GM19452 (cell line): ENCODE data around the gene DYNC2H1.
A peak's percentile ranks its signal among the peaks of the same experiment; 100 is the strongest.

Experiments used
- ATAC-seq: cut with Tn5 transposase; IDR thresholded peaks from one replicate; pipeline ENCODE4 v1.9.1; 2021; ENCODE audit not compliant: unreplicated experiment

Gene DYNC2H1

DNA sequence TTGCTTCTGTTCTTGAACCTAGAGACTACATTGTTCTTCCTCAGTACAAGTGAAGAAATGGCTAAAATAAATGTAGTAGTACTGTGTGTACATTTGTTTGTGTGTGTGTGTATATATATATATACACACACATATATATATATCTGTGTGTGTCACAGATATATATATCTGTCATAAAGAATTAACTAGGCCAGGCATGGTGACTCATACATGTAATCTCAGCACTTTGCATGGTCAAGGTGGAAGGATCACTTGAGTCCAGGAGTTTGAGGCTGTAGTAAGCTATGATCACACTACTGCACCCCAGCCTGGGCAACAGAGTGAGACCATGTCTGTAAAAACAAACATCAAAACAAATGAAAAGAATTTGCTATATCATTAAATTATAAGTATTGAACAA is 164.8 kb downstream of the DYNC2H1 start:
- no peak for ATAC-seq

GRCh38 chr11:103279821-103280220 is 170.6 kb downstream of the DYNC2H1 start:
- no peak for ATAC-seq

- ATAC-seq: no peak
Measured at GRCh38 chr11:103281301-103281700, 172.1 kb downstream of the DYNC2H1 start.

DNA sequence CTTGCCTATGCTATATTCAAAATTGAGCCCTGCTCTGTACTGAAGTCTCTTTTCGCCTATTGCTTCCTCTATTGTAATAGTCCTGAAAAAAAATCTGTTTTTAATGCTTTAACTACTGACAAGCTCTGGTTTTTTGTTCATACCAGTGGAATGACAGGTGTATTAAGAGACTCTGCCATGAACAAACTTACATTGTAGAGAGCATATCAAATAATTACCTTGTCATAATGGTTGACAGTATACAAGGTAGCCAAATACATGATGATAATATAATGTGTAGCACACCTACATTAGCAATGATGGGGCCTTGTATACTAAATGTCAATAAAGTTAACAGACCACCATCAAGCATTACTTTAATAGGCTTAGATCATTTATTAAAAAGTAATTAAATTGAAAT is 175.0 kb downstream of the DYNC2H1 start:
- ATAC-seq: no peak

- no peak for ATAC-seq
Measured at GRCh38 chr11:103294516-103294915, 185.3 kb downstream of the DYNC2H1 start.

DNA sequence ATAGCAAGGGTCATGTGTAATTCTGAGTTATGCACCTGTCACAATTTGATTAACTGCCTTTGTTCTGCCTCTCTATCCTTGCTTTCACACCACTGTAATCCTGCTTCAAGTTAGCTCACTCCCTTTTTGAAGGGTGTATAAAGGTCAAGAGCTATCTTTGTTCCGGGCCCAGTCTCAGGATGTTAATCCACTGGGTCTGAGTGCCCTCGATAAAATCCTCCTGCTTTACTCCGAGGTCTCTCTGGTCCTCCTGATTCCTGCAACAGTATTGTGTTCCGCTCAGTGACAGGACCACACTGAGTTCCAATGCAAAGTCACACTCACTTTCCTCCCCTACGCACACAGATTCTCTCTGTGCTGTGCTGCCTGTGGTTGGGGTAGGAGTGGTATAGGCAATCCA is 186.5 kb downstream of the DYNC2H1 start:
- ATAC-seq: no peak

DNA sequence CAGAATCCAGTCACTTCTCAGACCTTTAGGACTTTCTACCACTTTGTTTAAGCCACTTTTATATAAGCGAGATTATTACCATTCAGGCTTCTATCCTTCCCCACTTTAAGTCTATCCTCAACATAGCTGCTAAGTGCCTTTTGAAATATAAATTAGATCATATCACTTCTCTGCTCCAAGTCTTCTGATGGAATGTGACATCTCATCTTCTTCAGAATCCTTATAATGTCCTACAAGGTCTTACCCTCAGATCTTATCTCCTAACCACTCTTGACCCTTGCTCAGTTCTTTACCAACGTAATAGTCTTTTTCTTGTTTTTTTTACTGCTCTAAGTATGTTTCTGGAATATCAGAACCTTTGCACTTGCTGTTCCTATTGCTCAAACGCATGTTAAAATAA is 188.7 kb downstream of the DYNC2H1 start:
- ATAC-seq: no peak

GRCh38 chr11:103315248-103315647 is 206.0 kb downstream of the DYNC2H1 start:
- no peak for ATAC-seq

DNA sequence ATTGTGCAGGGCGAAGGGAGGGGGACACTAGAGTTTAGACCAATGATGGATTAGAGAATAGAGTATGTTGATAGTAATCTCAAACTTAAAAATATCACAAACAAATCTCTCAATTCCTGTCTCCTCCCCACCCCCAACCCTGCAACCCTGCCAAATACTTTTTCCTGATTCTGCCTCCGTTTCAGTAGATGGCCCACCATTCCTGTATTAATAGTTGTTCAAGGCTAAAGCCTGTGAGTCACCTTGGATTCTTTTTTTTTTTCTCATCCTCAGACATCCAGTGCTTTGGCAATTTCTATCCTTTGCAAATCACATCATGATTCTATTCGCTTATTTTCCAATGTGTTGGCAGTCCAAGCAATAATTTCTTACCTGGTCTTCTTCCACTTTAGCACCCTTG is 207.9 kb downstream of the DYNC2H1 start:
- ATAC-seq: no peak

- ATAC-seq: no peak
Measured at GRCh38 chr11:103322821-103323220, 213.6 kb downstream of the DYNC2H1 start.

GRCh38 chr11:103325686-103326069 is 216.5 kb downstream of the DYNC2H1 start:
- ATAC-seq: no peak

- ATAC-seq: peak; percentile 93
Measured at GRCh38 chr11:103326070-103326794, 217.0 kb downstream of the DYNC2H1 start.

- ATAC-seq: no peak
Measured at GRCh38 chr11:103327721-103328120, 218.5 kb downstream of the DYNC2H1 start.

GRCh38 chr11:103332409-103332808 is 223.2 kb downstream of the DYNC2H1 start:
- ATAC-seq: no peak

- no peak for ATAC-seq
Measured at GRCh38 chr11:103338621-103339484, 229.6 kb downstream of the DYNC2H1 start.

GRCh38 chr11:103339485-103339857 is 230.2 kb downstream of the DYNC2H1 start:
- ATAC-seq: no peak

GRCh38 chr11:103340956-103341355 is 231.7 kb downstream of the DYNC2H1 start:
- ATAC-seq: no peak

DNA sequence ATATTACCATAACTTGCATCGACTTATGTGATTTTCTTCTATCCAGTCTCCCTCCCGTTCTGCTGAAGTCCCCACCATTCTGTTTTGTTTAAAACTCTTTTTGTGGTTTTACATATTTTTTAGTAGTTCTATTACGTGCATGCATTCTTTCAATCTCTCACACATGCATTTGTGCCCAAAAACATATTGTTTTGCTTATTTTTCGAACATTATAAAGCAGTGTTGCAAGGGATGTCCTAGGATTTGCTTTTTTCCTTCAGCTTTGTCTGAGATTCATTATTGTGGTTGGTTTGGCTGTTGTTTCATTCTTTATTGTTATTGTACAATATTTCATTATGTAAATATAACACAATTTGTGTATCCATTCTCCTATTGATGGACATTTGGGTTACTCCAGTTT is 235.7 kb downstream of the DYNC2H1 start:
- no peak for ATAC-seq

GRCh38 chr11:103349595-103349994 is 240.4 kb downstream of the DYNC2H1 start:
- no peak for ATAC-seq

DNA sequence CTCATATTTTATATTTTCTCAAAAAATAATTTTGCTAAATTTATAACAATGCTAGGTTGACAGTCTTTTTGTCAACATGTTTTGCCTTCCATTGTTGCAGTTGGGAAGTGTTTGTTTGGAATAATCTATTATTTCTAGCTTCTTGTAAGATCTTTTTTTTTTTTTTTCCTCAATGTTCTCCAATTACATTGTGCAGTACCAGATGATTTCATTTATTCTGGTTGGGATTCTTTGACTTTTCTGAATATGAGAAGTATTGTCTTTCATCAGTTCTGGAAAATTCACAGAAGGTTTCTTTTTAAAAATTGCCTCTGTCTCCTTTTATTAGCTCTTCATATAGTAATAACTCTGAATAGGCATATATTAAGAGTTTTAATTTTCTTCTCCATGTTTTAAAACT is 245.4 kb downstream of the DYNC2H1 start:
- no peak for ATAC-seq

- ATAC-seq: no peak
Measured at GRCh38 chr11:103358251-103358650, 249.0 kb downstream of the DYNC2H1 start.

GRCh38 chr11:103359216-103359615 is 250.0 kb downstream of the DYNC2H1 start:
- ATAC-seq: no peak
